ENCODE measurements around the gene PPIP5K2. TPM values are rescaled to one million over a fixed set of nuclear protein-coding genes. Genes with fewer than 3 reads are reported as not detected.

The PPIP5K2 gene
- total RNA-seq, 1 experiment from 2014 or later: 35.5 TPM

- H3K9me3 ChIP-seq (ENCODE audit: insufficient read depth, low read depth): peaks cover 4% of the 10 kb centered on the region; the same call in 1 of the 2 replicates
- no peaks in the 10 kb centered on the region for H3K27me3 ChIP-seq (ENCODE audit: insufficient read depth, low read depth)
- H3K4me2 ChIP-seq: no peak overlapping the region
- H3K4me1 ChIP-seq (replicated peaks; ENCODE audit: insufficient read depth): no peaks in the 10 kb centered on the region
- H2AFZ ChIP-seq: no peak overlapping the region
- ChIA-PET CTCF (no interaction called here), POLR2A (ENCODE audit: unreplicated experiment) (no interaction called here)
- no TSS peak for BruUV-seq (replicated peaks)
- H3K36me3 ChIP-seq (ENCODE audit: low read depth): no peaks in the 10 kb centered on the region
- H3K27ac ChIP-seq: no peak overlapping the region
- intact Hi-C loops (cut with micrococcal nuclease; ENCODE audit: unreplicated experiment): no loop called here
- no peak overlapping the region for H3K4me3 ChIP-seq
- DNase-seq: no peak
- TF ChIP-seq CTCF (conservative IDR thresholded peaks at IDR 0.05): no peak
- 0 out of 2 replicates have a peak, but pooled peaks cover 3% of the 10 kb centered on the region for H3F3A ChIP-seq (ENCODE audit: insufficient read depth, low read depth)
- peaks cover 4% of the 10 kb centered on the region; the same call in 1 of the 2 replicates for H3K9me2 ChIP-seq (ENCODE audit: insufficient read depth)
- no peaks in the 10 kb centered on the region for H4K20me1 ChIP-seq (ENCODE audit: insufficient read depth)
- no peaks in the 10 kb centered on the region for H3K79me2 ChIP-seq (ENCODE audit: low read depth)
Observed at GRCh38 chr5:103234239-103234975, 114.3 kb downstream of the PPIP5K2 start.

GRCh38 chr5:103235891-103236290 lies 115.8 kb downstream of the PPIP5K2 start:
- CTCF ChIA-PET: no interaction called here
- no peaks in the 10 kb centered on the region for H3K36me3 ChIP-seq (ENCODE audit: low read depth)

DNA sequence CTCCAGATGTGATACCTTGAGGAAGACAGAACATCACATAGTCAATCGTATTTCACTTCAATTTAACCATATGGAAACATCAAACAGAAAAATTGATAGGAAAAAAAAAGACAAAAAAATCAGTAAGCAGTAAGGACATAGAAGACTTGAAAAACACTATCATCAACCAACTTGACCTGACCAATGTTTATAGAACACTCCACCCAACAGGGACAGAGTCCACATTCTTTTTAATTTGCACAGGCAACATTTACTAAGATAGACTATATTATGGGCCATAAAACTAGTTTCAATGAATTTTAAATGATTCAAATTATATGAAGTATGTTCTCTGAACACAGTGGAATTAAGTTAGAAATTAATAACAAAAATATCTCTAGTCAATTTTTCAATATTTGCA lies 117.7 kb downstream of the PPIP5K2 start:
- intact Hi-C loops (cut with micrococcal nuclease; ENCODE audit: unreplicated experiment): no loop called here
- TF ChIP-seq EZH2 (IDR thresholded peaks at IDR 0.05; ENCODE audit: low read depth) (no peak), CTCF (conservative IDR thresholded peaks at IDR 0.05) (no peak)
- no TSS peak for BruUV-seq (replicated peaks)
- no peaks in the 10 kb centered on the region for H3K36me3 ChIP-seq (ENCODE audit: low read depth)
- ChIA-PET CTCF (no interaction called here), POLR2A (ENCODE audit: unreplicated experiment) (no interaction called here)
- peaks cover 4% of the 10 kb centered on the region; the same call in 1 of the 2 replicates for H3K9me2 ChIP-seq (ENCODE audit: insufficient read depth)
- H3K4me3 ChIP-seq: no peak overlapping the region
- no peak overlapping the region for H3K27ac ChIP-seq
- H3K27me3 ChIP-seq (ENCODE audit: insufficient read depth, low read depth): no peaks in the 10 kb centered on the region
- no peak overlapping the region for H3K4me2 ChIP-seq
- H4K20me1 ChIP-seq (ENCODE audit: insufficient read depth): no peaks in the 10 kb centered on the region
- no peak overlapping the region for H2AFZ ChIP-seq
- H3K79me2 ChIP-seq (ENCODE audit: low read depth): no peaks in the 10 kb centered on the region
- no peaks in the 10 kb centered on the region for H3K4me1 ChIP-seq (replicated peaks; ENCODE audit: insufficient read depth)
- 0 out of 2 replicates have a peak, but pooled peaks cover 3% of the 10 kb centered on the region for H3F3A ChIP-seq (ENCODE audit: insufficient read depth, low read depth)
- peaks cover 4% of the 10 kb centered on the region; the same call in 1 of the 2 replicates for H3K9me3 ChIP-seq (ENCODE audit: insufficient read depth, low read depth)
- no peak for DNase-seq

More at GRCh38 chr5:103235891-103236290, 115.8 kb downstream of the PPIP5K2 start:
- no peak overlapping the region for H3K4me3 ChIP-seq
- H3F3A ChIP-seq (ENCODE audit: insufficient read depth, low read depth): 0 out of 2 replicates have a peak, but pooled peaks cover 3% of the 10 kb centered on the region
- H3K79me2 ChIP-seq (ENCODE audit: low read depth): no peaks in the 10 kb centered on the region
- no peaks in the 10 kb centered on the region for H4K20me1 ChIP-seq (ENCODE audit: insufficient read depth)
- H3K27ac ChIP-seq: no peak overlapping the region
- intact Hi-C loops (cut with micrococcal nuclease; ENCODE audit: unreplicated experiment): no loop called here
- H3K4me1 ChIP-seq (replicated peaks; ENCODE audit: insufficient read depth): no peaks in the 10 kb centered on the region
- BruUV-seq (replicated peaks): no TSS peak
- no peak overlapping the region for H3K4me2 ChIP-seq
- DNase-seq: no peak
- peaks cover 4% of the 10 kb centered on the region; the same call in 1 of the 2 replicates for H3K9me3 ChIP-seq (ENCODE audit: insufficient read depth, low read depth)
- H2AFZ ChIP-seq: no peak overlapping the region
- peaks cover 4% of the 10 kb centered on the region; the same call in 1 of the 2 replicates for H3K9me2 ChIP-seq (ENCODE audit: insufficient read depth)
- POLR2A ChIA-PET (ENCODE audit: unreplicated experiment): no interaction called here
- H3K27me3 ChIP-seq (ENCODE audit: insufficient read depth, low read depth): no peaks in the 10 kb centered on the region
- TF ChIP-seq EZH2 (IDR thresholded peaks at IDR 0.05; ENCODE audit: low read depth): no peak
- no peak for TF ChIP-seq CTCF (conservative IDR thresholded peaks at IDR 0.05)

Measured in PC-9 (cell line).